CD4-positive, alpha-beta T cell treated with Interferon alpha-2 for 1 hour (primary cell): ENCODE results near the gene CEP170.
A peak's percentile ranks its signal among the peaks of the same experiment; 100 is the strongest.
"Not testable (repeated sequence)": the region's sequence is repeated elsewhere in the genome, so short reads cannot be mapped to it uniquely, and the experiment has no call there.

Experiments used
- DNase-seq, 2 donors: peaks; one replicate each; pipeline ENCODE4 v3.0.0-alpha.2; 2020 to 2022

Gene CEP170

DNA sequence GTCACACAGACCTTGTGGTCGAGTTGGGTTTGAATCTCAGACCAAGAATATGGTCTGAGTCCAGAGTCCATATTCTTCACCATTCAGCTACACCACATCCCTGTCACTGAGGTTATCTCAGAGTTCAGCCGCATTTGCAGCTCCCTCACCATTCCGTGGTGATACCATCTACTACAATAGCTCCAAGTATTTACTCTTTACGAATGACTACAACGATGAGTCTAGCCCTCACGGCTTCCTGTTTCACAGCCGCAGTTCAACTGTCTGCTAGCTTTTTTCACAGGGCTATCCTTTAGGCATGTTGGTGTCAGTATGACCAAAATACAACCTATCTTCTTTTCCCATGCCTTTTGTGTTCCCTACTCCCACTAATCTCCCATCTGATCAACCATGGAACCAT lies 104.2 kb downstream of the CEP170 start:
- DNase-seq: not testable (repeated sequence)

DNA sequence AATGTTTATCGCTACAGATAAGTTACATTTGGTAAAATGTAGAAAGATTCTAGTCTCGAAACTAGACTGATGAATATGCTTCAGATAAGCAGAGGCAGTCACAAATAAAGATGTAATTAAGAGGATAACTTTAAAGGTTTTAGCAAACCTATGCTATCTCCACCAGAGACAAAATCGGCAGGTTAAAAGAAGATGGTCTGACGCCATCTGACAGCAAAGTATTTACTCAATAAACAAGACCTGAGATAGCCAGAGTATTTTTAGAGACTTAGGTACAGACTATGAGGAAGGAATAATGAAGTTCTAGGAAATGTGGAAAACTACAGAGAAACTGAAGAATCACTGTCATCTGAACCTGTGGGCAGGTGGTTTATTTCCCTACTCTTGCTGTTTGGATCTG lies 106.0 kb downstream of the CEP170 start:
- DNase-seq: not testable (repeated sequence)

DNA sequence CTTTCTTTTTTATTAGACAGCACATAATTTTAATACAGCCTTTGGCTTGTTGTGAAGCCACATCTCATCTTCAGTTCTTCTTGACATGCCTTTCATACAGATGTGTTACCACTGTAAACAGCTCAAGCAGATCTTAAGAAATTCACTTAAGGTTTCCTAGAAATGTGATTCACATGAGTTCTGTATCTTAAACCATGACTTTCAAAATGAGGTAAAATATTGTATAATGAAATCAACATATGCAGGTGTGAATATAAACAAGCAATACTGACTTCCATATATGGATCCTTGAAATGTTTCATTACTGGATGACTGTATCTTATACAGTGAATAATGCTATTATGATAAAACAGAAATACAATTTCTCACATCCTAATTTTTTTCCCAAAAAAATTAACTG lies 107.7 kb downstream of the CEP170 start:
- not testable (repeated sequence) for DNase-seq

DNA sequence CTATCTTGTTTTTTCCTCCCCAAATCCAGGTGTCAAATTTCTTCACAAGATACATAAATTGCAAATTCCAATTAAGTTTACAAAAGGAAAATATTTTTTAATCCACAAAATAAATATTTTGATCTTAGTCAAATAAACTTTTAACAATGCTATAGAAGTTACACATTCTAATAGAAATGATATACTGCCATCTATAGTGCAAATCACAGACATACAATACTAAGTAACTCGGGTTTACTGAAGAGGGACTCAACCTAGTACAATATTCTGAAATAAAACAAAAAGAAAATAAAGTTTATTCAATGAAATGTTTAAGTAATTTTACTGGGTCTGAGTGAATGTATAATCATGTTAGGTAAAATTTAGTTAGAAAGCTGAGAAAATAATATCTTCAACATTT lies 114.6 kb downstream of the CEP170 start:
- not testable (repeated sequence) for DNase-seq

DNA sequence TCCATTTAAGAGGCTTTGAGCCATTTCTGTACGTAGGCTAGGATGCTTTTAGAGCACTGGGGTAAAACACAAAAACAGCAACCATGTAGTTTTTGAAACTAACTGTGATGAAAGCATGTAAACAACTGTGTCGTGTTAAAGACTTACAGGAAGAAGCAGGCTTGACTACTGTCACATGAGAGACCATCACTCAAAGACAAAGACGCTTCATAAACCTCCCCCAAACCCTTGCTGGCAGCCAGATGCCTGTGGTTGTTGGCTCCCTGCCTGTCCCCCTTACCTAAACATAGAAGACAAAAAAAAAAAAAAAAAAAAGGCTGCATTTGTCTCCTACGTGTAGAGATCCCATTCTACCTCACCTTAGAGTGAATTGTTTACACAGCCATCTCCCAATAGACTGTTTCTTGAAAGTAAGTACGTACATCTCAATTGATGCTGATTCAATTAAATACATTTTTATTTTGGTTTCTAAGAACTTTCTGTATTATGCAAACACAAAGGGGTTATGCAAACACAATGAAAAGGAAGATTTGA lies 132.1 kb downstream of the CEP170 start:
- DNase-seq: not testable (repeated sequence)

DNA sequence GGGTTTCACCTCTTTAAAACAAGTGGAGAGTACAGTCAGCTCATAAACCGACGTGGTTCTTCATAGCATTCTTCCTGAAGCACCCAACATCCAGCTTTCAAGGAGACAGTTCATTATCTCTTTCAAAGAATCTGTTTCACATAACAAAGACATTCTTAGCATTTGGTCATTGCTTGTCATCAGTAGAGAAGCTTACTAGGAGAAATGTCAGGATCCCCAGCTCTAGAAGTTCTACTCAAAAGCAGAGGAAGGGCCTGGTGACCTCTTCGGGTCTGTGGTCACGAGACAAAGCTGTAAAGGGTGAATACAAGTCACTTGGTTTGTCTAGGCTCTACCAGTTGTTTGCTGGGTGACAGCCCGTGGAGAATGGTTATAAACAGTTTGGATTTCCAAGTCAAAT lies 133.1 kb downstream of the CEP170 start:
- DNase-seq: not testable (repeated sequence)

DNA sequence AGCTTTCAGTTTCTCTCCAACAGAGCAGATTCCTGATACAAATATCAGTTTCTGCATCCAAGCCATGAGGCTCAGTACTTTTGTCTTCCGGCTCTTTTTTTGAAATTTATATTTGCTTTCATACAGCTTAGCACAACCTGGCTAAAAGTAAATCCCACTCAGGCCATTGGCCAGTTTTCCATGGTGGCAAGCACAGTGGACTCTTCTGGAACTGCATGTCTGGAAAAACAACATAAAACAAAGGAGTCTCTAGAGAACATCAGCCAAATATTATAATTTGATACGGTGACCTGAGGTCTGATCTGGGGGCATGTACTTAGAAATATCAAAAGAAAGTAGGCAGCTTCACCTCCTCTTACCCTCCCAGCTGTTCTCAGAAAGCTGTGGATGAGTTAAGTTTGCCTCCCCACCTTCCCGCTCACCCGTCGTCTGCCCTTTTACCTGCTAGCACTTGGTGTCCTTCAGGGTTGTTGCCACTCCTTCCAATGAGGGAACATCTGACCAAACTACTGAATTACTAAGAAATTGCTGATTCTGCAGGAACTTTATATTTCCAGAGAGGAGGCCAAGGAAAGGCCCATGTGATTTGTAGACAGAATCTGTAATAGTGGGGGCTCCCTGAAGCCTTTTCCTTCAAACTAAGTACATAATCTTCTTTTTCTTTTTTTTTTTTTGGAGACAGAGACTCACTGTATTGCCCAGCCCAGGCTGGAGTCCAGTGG lies 136.3 kb downstream of the CEP170 start:
- DNase-seq: not testable (repeated sequence)

DNA sequence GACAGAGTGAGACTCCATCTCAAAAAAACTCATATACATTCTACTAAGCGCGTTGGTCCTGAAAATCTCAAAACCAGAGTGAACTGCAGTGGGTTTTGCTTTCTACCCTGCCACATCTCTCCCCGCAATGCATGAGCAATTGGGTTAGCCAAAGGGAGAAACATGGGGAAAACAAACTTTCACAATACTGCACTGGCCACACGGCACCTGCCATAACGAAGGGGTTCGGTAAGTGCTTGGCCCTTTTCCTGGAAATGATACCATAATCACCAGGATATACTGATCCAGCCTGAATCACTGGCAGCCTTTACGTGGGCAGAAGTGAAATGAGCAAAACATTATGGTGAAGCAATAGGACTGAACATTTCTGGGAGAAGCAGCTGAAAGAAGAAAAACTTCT lies 138.9 kb downstream of the CEP170 start:
- DNase-seq: not testable (repeated sequence)

DNA sequence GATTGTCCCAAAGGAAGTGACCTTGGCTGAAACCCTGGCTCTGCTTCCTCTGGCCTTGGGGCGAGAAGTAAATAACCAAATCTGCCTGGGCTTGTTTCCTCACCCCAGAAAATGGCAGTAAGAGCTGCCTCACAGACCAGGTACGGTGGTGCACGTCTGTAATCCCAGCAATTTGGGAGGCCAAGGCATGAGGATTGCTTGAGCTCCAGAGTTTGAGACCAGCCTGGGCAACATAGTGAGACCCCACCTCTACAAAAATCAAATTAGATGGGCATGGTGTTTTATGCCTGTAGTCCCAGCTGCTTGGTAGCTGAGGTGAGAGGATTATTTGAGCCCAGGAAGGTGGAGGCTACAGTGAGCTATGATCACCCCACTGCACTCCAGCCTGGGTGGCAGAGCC lies 140.3 kb downstream of the CEP170 start:
- not testable (repeated sequence) for DNase-seq

DNA sequence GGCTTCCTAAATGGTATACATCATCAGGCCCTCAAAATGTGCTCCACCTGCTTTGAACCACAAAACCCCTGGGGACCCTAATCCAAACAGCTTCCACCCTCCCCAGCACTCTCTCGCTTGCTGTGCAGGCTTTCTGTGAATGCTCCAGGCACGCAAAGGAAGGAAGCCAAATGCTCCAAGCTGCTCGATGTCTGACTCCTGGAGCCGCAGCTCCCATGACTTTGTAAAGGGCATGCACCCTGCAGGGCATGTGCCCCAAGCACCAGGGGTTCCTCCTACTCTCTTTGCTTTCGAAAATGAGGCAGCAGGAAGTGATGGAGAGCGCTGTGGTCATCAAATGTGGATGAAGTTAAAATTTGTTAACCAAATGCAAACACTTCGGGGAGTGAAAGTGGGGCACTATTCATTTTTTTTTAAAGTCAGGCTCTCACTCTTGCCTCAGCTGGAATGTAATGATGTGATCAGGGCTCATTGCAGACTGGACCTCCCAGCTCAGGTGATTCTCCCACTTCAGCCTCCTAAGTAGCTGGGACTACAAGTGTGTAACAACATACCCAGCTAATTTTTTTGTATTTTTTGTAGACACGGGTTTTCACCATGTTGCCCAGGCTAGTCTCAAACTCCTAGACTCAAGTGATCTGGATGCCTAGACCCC lies 140.9 kb downstream of the CEP170 start:
- DNase-seq: not testable (repeated sequence)

DNA sequence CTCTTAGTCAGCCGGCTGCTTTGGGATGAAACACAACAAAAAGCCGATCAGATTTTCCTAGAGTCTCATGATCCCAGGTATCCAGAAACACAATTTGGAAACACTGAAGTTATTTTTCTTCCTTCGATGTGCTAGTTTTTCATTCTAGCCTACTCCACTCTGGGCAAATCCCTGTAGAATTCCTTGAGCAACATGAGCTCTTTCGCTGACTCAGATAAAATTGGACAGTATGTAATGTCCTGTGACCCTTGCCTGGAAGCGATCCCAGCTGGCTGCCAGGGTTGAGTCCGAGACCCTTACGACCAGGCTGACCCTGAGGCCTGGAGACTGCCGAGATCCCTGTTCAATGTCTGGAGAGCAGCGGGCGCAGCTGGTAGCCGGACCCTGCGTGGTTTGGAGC lies 147.9 kb downstream of the CEP170 start:
- not testable (repeated sequence) for DNase-seq

DNA sequence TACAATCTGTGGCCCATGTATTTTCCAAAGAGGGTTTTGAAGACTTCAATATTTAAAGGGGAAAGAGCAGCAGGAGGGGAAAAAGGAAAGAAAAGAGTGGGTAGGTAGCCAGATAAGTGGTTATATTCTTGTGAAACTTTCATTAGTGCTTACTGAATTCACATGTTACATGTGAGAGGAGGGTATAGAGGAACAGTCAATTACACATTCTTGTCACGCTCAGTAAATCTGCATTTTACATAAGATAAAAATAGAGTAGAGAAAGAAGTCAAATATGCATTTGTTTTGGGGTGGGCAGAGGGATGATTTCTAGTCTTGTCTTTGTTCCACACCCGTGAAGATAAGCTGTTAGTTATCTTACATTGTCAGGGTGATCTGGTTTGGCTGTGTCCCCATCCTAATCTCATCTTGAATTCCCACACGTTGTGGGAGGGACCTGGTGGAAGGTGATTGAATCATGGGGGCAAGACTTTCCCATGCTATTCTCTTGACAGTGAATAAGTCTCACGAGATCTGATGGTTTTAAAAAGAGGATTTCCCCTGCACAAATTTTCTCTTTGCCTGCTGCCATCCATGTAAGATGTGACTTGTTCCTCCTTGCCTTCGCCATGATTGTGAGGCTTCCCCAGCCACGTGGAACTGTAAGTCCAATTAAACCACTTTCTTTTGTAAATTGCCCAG lies 149.3 kb downstream of the CEP170 start:
- not testable (repeated sequence) for DNase-seq

DNA sequence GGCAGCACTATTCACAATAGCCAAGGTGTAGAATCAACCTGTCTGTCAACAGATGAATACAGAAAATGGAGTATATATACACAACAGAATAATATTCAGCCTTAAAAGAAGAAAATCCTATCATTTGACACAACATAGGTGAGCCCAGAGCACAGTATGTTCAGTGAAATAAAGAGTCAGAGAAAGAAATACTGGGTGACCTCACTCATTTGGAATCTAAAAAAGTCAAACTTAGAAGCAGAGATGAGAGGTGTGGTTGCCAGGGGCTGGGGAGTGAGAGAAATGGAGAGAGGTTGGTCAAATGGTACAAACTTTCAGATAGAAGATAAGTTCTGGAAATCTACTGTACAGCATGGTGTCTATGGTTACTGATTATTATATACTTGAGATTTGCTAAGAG lies 150.0 kb downstream of the CEP170 start:
- not testable (repeated sequence) for DNase-seq

DNA sequence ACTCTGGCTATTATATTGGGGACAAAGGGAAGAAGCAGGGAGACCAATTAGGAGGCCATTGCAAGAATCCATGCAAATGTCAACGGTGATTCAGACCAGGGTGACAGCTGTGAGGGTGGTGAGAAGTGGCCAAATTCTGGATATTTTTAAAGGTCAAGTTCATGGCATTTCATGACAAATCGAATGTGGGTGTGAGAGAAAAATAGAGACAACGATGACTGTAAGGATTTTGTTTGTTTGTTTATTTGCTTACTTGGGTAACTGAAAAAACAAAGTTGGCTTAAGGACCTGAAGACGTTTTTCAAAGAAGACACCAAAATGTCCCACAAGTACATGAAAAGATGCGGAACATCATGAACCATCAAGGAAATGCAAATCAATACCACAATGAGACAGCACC lies 150.6 kb downstream of the CEP170 start:
- not testable (repeated sequence) for DNase-seq

DNA sequence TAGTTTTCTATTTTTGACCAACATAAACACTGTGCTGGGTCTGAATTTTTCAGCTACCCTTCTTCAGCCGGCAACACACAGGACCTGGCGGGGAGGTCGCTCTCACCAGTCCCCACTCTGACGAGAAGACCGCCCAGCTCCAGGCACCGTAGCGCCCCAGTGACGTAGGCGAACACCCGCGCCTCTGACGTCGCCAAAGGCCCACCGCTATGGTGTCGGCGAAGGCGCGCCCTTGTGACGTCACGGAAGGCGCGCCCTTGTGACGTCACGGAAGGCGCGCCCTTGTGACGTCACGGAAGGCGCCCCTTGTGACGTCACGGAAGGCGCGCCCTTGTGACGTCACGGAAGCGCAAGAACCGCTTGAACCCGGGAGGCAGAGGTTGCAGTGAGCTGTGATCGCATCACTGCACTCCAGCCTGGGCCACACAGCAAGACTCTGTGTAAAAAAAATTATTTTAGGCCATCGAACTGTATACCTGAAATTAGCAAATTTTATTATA lies 153.5 kb downstream of the CEP170 start:
- DNase-seq: peak; percentile 80 to 86

DNA sequence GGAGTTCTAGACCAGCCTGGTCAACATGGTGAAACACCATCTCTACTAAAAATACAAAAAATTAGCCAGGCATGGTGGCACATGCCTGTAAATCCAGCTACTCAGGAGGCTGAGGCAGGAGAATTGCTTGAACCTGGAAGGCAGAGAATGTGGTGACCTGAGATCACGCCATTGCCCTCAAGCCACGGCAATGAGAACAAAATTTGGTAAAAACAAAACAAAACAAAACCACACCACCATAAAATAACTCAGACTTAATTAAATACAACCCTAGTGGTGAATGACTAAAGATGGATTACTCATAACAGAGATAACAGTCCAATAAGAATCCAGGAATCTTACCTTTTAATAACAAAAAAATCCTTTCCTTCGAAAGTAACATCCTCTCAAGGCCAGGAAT lies 167.7 kb downstream of the CEP170 start:
- DNase-seq: not testable (repeated sequence)
